ENCODE data around the gene MGLL. TPM values are rescaled to one million over a fixed set of nuclear protein-coding genes. Genes with fewer than 3 reads are reported as not detected.

MGLL gene
- total RNA-seq, 3 donors from 2014 or later = 25.8 to 79.5 (median 30.2) TPM

- Histone ChIP-seq H3K36me3 (no peaks in the 10 kb centered on the region), H3K4me3 (no peak overlapping the region), H3K4me1 (no peaks in the 10 kb centered on the region), H3K27ac (no peak overlapping the region), H3K27me3 (no peaks in the 10 kb centered on the region), H3K9me3 (no peaks in the 10 kb centered on the region)
- intact Hi-C loops (cut with DNase I; ENCODE audit: low total_unique reads) = no loop called here
- no peak for DNase-seq (ENCODE audit: low spot score in 2 of 2)
- TF ChIP-seq POLR2AphosphoS5 (IDR thresholded peaks at IDR 0.05) (no peak), POLR2A (IDR thresholded peaks at IDR 0.05) (no peak), CTCF (IDR thresholded peaks at IDR 0.05) (no peak)
Observed at GRCh38 chr3:127860211-127860696, 37.9 kb upstream of the MGLL start.

- no peak for TF ChIP-seq POLR2AphosphoS5 (IDR thresholded peaks at IDR 0.05)
- TF ChIP-seq CTCF (IDR thresholded peaks at IDR 0.05) = no peak
- TF ChIP-seq POLR2A (IDR thresholded peaks at IDR 0.05) = no peak
- H3K36me3 ChIP-seq = no peaks in the 10 kb centered on the region
- intact Hi-C loops (cut with DNase I; ENCODE audit: low total_unique reads) = no loop called here
- no peaks in the 10 kb centered on the region for H3K9me3 ChIP-seq
- no peak overlapping the region for H3K27ac ChIP-seq
- no peaks in the 10 kb centered on the region for H3K4me1 ChIP-seq
- no peak overlapping the region for H3K4me3 ChIP-seq
- no peak for DNase-seq (ENCODE audit: low spot score in 2 of 2)
- no peaks in the 10 kb centered on the region for H3K27me3 ChIP-seq
Observed at GRCh38 chr3:127859730-127860129, 37.4 kb upstream of the MGLL start.

- H3K36me3 ChIP-seq = no peaks in the 10 kb centered on the region
- intact Hi-C loops (cut with DNase I; ENCODE audit: low total_unique reads) = no loop called here
- H3K27me3 ChIP-seq = no peaks in the 10 kb centered on the region
- no peaks in the 10 kb centered on the region for H3K4me1 ChIP-seq
- no peak for DNase-seq (ENCODE audit: low spot score in 2 of 2)
- TF ChIP-seq POLR2A (IDR thresholded peaks at IDR 0.05) = no peak
- TF ChIP-seq CTCF (IDR thresholded peaks at IDR 0.05) = no peak
- TF ChIP-seq POLR2AphosphoS5 (IDR thresholded peaks at IDR 0.05) = no peak
- no peak overlapping the region for H3K27ac ChIP-seq
- H3K4me3 ChIP-seq = no peak overlapping the region
- no peaks in the 10 kb centered on the region for H3K9me3 ChIP-seq
Observed at GRCh38 chr3:127858937-127859336, 36.6 kb upstream of the MGLL start.

- no peak overlapping the region for H3K4me3 ChIP-seq
- H3K27ac ChIP-seq = no peak overlapping the region
- no peaks in the 10 kb centered on the region for H3K4me1 ChIP-seq
- H3K36me3 ChIP-seq = no peaks in the 10 kb centered on the region
- H3K27me3 ChIP-seq = no peaks in the 10 kb centered on the region
- intact Hi-C loops (cut with DNase I; ENCODE audit: low total_unique reads) = no loop called here
- no peak for DNase-seq (ENCODE audit: low spot score in 2 of 2)
- no peak for TF ChIP-seq POLR2AphosphoS5 (IDR thresholded peaks at IDR 0.05)
- TF ChIP-seq POLR2A (IDR thresholded peaks at IDR 0.05) = no peak
- TF ChIP-seq CTCF (IDR thresholded peaks at IDR 0.05) = no peak
- H3K9me3 ChIP-seq = no peaks in the 10 kb centered on the region
Observed at GRCh38 chr3:127858521-127858920, 36.2 kb upstream of the MGLL start.

- Histone ChIP-seq H3K9me3 (no peaks in the 10 kb centered on the region), H3K4me3 (no peak overlapping the region), H3K36me3 (no peaks in the 10 kb centered on the region), H3K27ac (no peak overlapping the region), H3K27me3 (no peaks in the 10 kb centered on the region), H3K4me1 (no peaks in the 10 kb centered on the region)
- no peak for TF ChIP-seq POLR2AphosphoS5 (IDR thresholded peaks at IDR 0.05)
- no peak for TF ChIP-seq POLR2A (IDR thresholded peaks at IDR 0.05)
- no peak for TF ChIP-seq CTCF (IDR thresholded peaks at IDR 0.05)
- intact Hi-C loops (cut with DNase I; ENCODE audit: low total_unique reads) = no loop called here
- DNase-seq (ENCODE audit: low spot score in 2 of 2) = no peak
Observed at GRCh38 chr3:127857333-127857732, 35.0 kb upstream of the MGLL start.

Measured in breast epithelium (tissue), 4 donors.